HG02870 (cell line): ENCODE results near the gene RAC3.

ENCODE experiments used
- ATAC-seq: cut with Tn5 transposase; IDR thresholded peaks from one replicate; pipeline ENCODE4 v1.9.1; 2021; ENCODE audit warnings: mild to moderate bottlenecking, moderate library complexity; ENCODE audit not compliant: unreplicated experiment

Gene RAC3

GRCh38 chr17:81998691-81999438, 32.6 kb upstream of the RAC3 start:
- ATAC-seq: no peak

- no peak for ATAC-seq
Measured at GRCh38 chr17:81999587-81999975, 31.9 kb upstream of the RAC3 start.

- no peak for ATAC-seq
Measured at GRCh38 chr17:81999976-82000802, 31.3 kb upstream of the RAC3 start.

GRCh38 chr17:82000803-82001570, 30.5 kb upstream of the RAC3 start:
- no peak for ATAC-seq

- ATAC-seq: no peak
Measured at GRCh38 chr17:82001571-82002056, 29.9 kb upstream of the RAC3 start.

GRCh38 chr17:82003411-82004381, 27.8 kb upstream of the RAC3 start:
- no peak for ATAC-seq

- ATAC-seq: no peak
Measured at GRCh38 chr17:82004517-82005455, 26.7 kb upstream of the RAC3 start.

GRCh38 chr17:82005701-82006348, 25.7 kb upstream of the RAC3 start:
- no peak for ATAC-seq

- no peak for ATAC-seq
Measured at GRCh38 chr17:82006468-82007227, 24.8 kb upstream of the RAC3 start.

GRCh38 chr17:82007228-82007494, 24.3 kb upstream of the RAC3 start:
- ATAC-seq: no peak

GRCh38 chr17:82007495-82008257, 23.8 kb upstream of the RAC3 start:
- ATAC-seq: no peak

GRCh38 chr17:82008258-82008940, 23.1 kb upstream of the RAC3 start:
- no peak for ATAC-seq

- no peak for ATAC-seq
Measured at GRCh38 chr17:82008941-82009405, 22.5 kb upstream of the RAC3 start.

- no peak for ATAC-seq
Measured at GRCh38 chr17:82009413-82009812, 22.1 kb upstream of the RAC3 start.

GRCh38 chr17:82010575-82011525, 20.6 kb upstream of the RAC3 start:
- no peak for ATAC-seq
